ENCODE measurements around the gene TPD52L2. TPM values are rescaled to one million over a fixed set of nuclear protein-coding genes. Genes with fewer than 3 reads are reported as not detected.

Gene TPD52L2
- polyA plus RNA-seq, 3 donors = 34.8 to 109 (median 88.8) TPM

DNA sequence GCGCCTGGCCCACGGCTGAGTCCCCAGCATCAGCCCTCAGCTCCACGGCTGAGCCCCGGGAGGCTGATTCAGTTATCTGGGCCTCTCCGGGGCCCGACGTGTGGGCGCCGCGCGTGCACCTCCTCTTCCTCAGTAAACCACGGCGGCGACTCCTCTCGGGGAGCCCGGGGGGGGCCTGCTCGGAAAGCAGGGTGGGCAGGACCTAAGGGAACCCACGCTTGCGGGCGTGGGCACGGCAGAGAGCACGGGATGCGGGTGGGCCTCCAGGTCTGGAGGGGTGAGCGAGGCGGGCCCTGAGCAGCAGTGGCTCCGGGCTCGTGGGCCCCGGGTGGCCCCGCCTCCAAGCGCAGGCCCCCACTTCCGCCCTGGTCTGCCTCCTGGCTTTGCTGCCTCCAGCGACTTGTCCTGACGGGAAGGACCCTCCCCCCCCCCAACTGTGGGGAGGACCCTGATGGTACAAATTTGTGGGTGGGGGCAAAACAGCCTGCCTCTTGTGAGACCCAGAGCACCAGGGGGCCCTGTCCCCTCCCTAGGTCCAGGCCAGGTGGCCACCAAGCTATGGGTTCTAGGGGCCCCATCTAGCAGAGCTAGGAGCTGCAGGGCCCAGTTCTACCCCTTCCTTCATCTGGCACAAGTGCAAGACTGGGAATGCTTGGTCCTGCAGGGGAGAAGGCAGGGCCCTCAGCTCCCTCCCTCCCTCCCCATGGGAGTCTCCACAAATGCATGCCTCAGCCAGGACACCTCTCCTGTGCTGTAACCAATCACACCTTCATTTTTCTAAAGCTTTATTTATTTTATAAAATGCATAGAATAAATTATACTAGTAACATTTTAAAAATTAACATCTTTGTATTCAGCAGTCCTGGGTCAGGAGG lies 74.2 kb downstream of the TPD52L2 start:
- no peak overlapping the region for H3K27ac ChIP-seq (ENCODE audit: low read depth, low read length)
- 68 to 90% (median 73%) methylated on average over 23 to 33 of the region's 33 CpGs for WGBS, 3 donors

DNA sequence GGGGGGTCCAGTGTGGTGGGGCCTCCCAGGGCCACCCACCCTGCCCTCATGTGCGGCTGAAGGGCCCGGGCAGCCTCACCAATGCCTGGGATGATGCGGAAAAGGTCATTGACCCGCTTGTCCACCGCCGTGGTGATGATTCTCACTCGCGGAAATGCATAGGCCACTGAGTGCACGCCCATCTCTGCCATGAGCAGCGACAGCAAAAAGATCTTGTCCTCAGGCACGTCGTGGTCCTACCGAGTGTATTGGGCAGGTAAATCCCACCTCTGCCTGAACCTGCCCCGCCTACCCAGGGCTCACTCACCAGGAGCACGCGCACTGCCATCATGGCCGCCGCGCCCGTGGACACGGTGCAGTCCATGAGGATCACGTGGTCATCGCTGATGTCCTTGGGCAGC lies 75.0 kb downstream of the TPD52L2 start:
- no peak overlapping the region for H3K27ac ChIP-seq (ENCODE audit: low read depth, low read length)
- 89 to 92% (median 90%) methylated on average over 23 of the region's 23 CpGs for WGBS, 3 donors

DNA sequence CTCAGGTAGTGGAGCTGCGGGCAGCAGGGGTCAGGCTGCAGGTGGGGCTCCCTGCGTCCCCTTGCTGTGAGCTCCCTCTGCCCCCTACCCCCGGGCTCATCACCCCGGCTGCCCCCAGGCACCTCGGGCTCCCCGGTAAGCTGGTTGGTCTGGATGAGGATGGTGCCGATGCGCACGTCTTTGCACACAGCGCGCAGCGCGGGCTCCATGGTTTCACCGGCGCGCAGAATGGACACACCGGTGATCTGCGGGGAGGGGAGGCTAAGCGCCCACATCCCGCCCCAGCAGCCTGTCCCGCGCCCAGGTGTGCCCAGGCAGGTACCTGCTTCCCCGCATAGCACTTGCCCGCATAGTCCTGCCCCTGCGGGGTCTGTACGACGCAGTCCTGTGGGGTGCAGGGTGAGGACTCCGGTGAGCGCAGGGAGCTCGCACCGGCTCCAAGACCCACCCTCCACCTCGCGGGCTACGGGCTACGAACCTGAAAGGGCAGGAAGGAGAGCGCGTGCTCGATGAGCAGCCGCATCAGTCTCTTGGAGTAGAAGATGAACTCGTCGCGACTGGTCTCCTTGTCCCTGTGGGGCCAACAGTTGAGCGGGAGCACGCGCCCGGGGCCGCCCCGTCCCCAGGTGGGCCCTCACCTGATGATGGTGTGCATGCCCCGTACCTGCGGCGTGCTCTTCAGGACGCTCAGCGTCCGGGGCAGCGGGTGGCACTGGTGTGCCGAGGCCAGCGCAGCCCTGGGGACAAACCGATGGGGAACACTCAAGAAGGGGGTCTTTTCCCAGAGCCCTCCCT lies 75.6 kb downstream of the TPD52L2 start:
- H3K27ac ChIP-seq (ENCODE audit: low read depth, low read length) = no peak overlapping the region
- 89 to 94% (median 94%) methylated on average over 58 of the region's 58 CpGs for WGBS, 3 donors

Other genes starting within 250 kb of the TPD52L2 start
- 1 to 10 TPM; 6.9 to 9.6 (median 7.5) TPM for gene GMEB2, start 238.2 kb upstream of the TPD52L2 start, polyA plus RNA-seq
- gene STMN3, start 211.8 kb upstream of the TPD52L2 start, polyA plus RNA-seq = 10 to 100 TPM; 10.6 to 16.9 (median 12.6) TPM
- gene RTEL1, start 207.0 kb upstream of the TPD52L2 start, polyA plus RNA-seq = 10 to 100 TPM in 2 of 3 donors, 1 to 10 TPM in 1; 7.3 to 16.1 (median 11.8) TPM
- 10 to 100 TPM in 1 of 3 donors, 1 to 10 TPM in 2; 7.4 to 92.8 (median 9.3) TPM for gene TNFRSF6B, start 168.6 kb upstream of the TPD52L2 start, polyA plus RNA-seq
- gene ARFRP1, start 157.3 kb upstream of the TPD52L2 start, polyA plus RNA-seq = 10 to 100 TPM; 26.9 to 50.8 (median 40.9) TPM
- 10 to 100 TPM; 13.2 to 33.0 (median 30.7) TPM for gene ZGPAT, start 157.2 kb upstream of the TPD52L2 start, polyA plus RNA-seq
- gene LIME1, start 128.6 kb upstream of the TPD52L2 start, polyA plus RNA-seq = 10 to 100 TPM in 2 of 3 donors, 1 to 10 TPM in 1; 5.2 to 16.7 (median 10.7) TPM
- gene SLC2A4RG, start 125.5 kb upstream of the TPD52L2 start, polyA plus RNA-seq = 100 to 1,000 TPM in 1 of 3 donors, 10 to 100 TPM in 2; 28.3 to 137 (median 72.8) TPM
- 1 to 10 TPM; 1.8 to 8.2 (median 6.1) TPM for gene ZBTB46, start 34.0 kb upstream of the TPD52L2 start, polyA plus RNA-seq
- gene ABHD16B, start 3.8 kb upstream of the TPD52L2 start, polyA plus RNA-seq = 1 to 10 TPM in 1 of 3 donors, under 1 TPM in 1, not detected in 1; 0.72 to 1.2 TPM
- gene DNAJC5, start 29.9 kb downstream of the TPD52L2 start, polyA plus RNA-seq = 10 to 100 TPM; 19.0 to 22.9 (median 21.1) TPM
- gene UCKL1, start 91.1 kb downstream of the TPD52L2 start, polyA plus RNA-seq = 10 to 100 TPM; 28.9 to 44.6 (median 33.1) TPM
- 10 to 100 TPM in 1 of 3 donors, 1 to 10 TPM in 2; 7.4 to 10.2 (median 9.1) TPM for gene ZNF512B, start 104.7 kb downstream of the TPD52L2 start, polyA plus RNA-seq
- gene SAMD10, start 114.4 kb downstream of the TPD52L2 start, polyA plus RNA-seq = 1 to 10 TPM; 2.0 to 2.7 (median 2.6) TPM
- gene PRPF6, start 115.9 kb downstream of the TPD52L2 start, polyA plus RNA-seq = 10 to 100 TPM; 28.9 to 37.2 (median 34.1) TPM
- under 1 TPM; 0.56 to 0.58 (median 0.56) TPM for gene C20orf204, start 170.9 kb downstream of the TPD52L2 start, polyA plus RNA-seq
- gene SOX18, start 184.4 kb downstream of the TPD52L2 start, polyA plus RNA-seq = 10 to 100 TPM in 2 of 3 donors, 1 to 10 TPM in 1; 8.1 to 53.5 (median 33.4) TPM
- gene TCEA2, start 197.9 kb downstream of the TPD52L2 start, polyA plus RNA-seq = 10 to 100 TPM; 17.2 to 48.5 (median 35.4) TPM
- gene RGS19, start 214.2 kb downstream of the TPD52L2 start, polyA plus RNA-seq = 10 to 100 TPM in 2 of 3 donors, 1 to 10 TPM in 1; 4.9 to 19.9 (median 19.2) TPM
- 1 to 10 TPM in 2 of 3 donors, under 1 TPM in 1; 0.45 to 1.2 (median 1.1) TPM for gene OPRL1, start 214.8 kb downstream of the TPD52L2 start, polyA plus RNA-seq
- under 1 TPM in 2 of 3 donors, not detected in 1; 0.27 to 0.64 TPM for gene LKAAEAR1, start 219.1 kb downstream of the TPD52L2 start, polyA plus RNA-seq
- not detected for gene NPBWR2, start 242.3 kb downstream of the TPD52L2 start, polyA plus RNA-seq